Measurements from ENCODE around the gene PRRT1.

PRRT1 gene

DNA sequence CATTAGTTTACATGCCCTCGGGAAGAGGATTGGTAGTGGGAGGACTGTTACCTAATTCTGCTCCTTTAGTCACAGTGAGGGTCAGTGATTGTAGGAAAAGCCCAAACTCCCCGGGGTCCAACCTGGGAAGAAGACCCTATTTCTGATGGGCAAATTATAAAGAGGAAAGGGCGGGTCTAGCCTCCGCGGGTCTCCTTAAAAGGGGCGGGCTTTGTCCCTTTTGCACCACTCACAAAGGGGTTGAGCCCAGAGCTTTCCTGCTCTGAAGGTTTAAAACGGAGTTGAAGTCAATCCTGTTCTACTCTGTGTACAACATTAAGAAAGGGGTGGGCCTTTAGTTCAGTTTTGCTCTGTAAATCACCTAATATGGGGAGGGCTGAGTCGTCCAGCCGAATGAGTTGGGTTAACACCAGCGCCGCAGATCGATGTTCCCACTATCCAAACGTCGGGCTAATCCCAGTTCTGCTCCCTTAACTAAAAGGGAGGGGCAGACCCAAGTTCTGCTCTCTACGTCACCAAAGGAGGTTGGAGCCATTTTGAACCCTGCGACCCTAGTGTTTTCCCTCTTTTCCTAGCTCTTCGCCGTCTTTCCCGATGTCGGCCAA, 25.5 kb upstream of the PRRT1 start:
- intact Hi-C loops (cut with DNase I) = loop anchor here (2.0 to 5.0 kb wide), 2 partner anchors 18 to 45 kb away; partner anchors contain the start of gene FKBPL
- DNase-seq = peak in 2 of 10 donors; percentile 71 to 74

DNA sequence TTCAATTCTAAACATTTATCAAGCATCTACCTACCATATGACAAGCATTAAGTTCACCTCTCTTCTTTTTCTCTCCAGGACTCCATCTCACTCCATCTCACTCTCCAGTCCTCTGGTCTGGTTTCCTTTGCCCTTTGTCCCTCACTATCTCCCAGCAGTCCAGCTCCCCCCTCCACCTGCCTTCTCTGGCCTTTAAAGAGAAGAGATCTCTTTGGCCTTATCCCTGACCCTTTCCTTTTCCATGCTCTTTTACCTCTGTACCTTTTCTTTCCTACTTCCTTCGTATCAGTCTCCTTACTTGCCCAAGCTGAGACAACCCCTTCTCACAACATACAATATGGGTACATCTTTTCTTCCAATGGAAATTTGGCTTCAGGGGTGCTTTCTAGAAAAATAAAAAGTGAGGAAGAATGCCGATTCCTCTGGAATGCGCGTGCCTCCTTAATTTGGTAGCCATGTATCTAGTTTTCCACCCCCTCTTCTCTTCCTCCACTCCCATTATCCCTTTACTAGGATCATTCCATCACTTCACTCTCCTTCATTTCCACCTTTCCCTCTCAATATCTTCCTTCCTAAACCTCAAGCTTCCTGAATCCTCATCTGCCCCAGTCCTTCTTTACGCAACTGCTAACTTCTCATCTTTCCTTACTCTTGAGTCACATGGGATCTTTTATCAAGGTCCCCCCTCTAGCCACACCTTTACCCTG, 24.9 kb upstream of the PRRT1 start:
- intact Hi-C loops (cut with DNase I) = loop anchor here (2.0 to 5.0 kb wide), 2 partner anchors 18 to 44 kb away; partner anchors contain the start of gene FKBPL
- DNase-seq = peak in 1 of 10 donors; percentile 21

DNA sequence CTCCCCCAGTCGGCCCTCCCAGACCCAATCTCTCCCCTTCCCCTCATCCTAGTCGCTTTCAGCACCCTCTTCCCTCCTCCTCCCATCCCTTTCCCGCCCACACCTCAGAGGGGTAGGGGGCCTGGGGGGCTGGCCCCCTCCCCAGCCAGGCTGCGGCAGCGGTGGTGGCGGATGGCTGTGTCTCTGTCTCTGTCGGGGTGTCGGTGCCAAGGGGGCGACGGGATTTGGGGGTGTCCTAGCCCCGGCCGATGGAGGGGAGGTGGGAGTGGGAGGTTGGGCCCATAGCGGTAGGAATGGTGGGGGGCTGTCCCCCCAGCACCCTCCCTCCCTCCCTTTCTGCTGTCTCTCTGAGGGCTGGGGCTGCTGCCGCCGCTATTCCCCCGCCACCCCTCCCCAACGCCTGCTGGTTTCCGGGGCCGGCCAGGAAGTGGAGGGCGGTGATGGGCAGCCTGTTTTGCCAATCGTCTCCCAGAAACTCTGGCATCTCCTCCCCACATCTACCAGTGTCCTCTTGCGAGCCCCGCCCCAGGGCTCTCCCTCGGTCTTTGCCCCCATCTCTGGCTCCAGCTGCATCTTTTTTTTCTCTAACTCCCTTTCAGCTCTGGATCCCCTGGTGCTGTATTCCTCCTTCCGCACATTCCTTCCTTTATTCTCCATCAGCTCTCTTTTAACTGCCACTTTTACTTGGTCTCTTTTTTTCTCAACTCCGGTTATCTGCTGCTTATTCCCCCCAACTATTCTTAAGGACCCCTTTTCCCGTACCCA, 24.2 kb upstream of the PRRT1 start, which contains the start of gene AGPAT1:
AGPAT1 (minus strand) TSS at position 374 of the 765 bp plus-strand sequence. CDS start 4,588 bp downstream, outside the sequence.
- intact Hi-C loops (cut with DNase I) = loop anchor here (2.0 to 5.0 kb wide), 2 partner anchors 19 to 44 kb away; partner anchors contain the start of gene FKBPL
- peak; percentile 97 to 100 (median 98) for DNase-seq

DNA sequence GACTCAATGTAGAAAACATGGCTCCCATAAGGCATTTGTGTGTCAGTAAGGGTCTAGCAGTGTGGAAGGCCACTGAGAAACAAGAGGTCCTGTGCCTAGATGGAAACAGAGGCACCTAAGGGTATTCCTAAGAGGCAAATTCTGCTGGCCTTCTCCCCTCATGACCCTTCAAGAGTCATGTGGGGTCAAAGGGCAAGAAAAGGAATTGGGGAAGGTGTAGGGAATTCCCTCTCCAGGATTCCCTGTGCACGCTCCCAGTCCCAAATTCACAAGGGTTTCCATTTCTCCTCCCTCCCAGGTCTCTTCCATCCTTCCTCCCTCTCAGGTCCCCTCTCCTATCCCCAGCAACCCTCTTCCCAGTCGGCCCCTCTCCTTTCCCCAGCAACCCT, 23.6 kb upstream of the PRRT1 start:
- DNase-seq = no peak
- intact Hi-C loops (cut with DNase I) = loop anchor here (5.0 kb wide), 1 partner anchor 43 kb away; the partner anchor contains the start of gene FKBPL

DNA sequence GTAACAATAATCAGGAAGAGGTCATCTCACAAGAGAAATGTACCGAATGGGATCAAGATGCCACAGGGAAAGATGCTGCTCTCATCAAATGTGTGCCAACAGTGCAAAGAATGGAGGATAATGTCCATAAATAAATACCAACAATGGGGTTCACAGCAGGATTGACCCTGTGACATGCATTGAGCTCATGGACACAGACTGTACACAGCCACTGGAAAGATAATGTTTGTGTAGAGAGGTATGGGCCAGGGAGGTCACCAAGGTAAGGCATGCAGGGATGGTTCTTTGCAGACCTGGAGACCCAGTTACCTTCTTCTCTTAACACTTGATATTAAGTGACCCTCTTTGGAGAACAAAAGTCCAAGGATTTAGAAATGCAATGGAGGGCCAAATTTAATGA, 22.7 kb upstream of the PRRT1 start:
- intact Hi-C loops (cut with DNase I) = no loop called here
- no peak for DNase-seq

DNA sequence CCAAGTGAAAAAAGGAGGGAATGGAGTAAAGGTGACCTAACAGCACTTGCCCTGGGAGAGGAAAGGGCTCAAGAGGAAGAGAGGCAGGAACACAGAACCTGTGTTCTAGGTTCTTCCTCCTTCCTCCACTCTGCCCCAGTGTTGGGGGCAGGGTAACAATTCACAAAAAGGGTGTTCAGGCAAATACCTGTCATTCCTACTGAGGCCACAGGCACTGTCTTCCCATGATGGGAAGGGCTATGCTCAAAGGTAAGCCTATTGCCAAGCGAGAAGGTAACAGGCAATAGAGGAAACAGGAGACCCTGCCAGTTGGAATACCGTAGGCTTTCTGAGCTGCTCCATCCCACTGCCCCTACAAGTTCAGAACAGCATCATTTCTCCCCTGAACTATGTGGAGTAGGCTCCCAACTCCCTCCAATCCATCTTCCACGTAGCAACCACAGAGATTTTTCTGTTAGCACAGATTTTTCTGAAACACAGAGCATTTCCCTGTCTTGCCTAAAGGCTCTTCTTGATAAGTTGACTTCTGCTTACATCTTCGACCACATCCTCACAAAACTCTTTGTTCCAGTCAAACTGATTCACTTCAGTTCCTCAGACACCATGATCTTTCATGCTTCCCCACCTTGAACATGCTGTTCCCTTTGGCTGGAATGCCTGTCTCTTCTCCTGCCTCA, 21.4 kb upstream of the PRRT1 start:
- intact Hi-C loops (cut with DNase I) = no loop called here
- no peak for DNase-seq

DNA sequence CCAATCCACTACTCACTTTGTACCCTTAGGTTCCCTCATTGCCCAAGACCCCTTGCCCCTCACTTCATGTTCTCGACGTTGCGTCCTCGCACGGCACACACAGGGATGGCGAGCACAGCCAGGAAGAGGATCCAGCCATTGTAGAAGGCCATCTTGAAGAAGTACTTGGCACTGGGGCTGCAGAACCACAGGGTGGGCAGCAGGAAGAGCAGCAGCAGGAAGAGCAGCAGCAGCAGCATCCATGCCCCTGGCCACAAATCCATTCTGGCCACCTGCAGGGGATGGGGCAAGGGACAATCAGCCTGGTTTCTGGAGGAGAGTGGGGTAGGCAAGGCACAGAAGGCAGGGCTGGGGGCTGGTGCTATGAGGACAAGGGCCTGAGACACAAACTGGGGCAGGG, 19.5 kb upstream of the PRRT1 start:
- intact Hi-C loops (cut with DNase I) = no loop called here
- peak in 3 of 10 donors; percentile 17 to 52 (median 44) for DNase-seq

DNA sequence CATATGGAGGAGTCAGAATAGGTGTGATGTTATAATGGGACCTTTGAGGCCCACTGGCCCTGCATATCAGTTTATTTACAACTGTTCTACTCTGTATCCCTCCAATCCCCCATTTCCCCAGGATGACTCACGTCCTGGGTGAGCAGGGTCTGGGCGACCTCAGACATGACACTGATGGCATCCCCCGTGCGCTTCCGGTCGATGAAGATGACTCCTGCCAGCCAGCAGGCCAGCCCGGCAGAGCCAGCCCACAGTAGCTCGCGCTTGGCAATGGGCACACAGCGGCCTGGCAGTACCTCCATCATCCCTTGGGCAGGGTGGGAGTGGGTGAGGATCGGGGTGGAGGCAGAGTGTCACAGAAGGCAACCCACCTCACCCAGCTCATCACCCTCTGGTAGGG, 18.6 kb upstream of the PRRT1 start:
- intact Hi-C loops (cut with DNase I) = no loop called here
- DNase-seq = peak in 2 of 10 donors; percentile 48 to 82

DNA sequence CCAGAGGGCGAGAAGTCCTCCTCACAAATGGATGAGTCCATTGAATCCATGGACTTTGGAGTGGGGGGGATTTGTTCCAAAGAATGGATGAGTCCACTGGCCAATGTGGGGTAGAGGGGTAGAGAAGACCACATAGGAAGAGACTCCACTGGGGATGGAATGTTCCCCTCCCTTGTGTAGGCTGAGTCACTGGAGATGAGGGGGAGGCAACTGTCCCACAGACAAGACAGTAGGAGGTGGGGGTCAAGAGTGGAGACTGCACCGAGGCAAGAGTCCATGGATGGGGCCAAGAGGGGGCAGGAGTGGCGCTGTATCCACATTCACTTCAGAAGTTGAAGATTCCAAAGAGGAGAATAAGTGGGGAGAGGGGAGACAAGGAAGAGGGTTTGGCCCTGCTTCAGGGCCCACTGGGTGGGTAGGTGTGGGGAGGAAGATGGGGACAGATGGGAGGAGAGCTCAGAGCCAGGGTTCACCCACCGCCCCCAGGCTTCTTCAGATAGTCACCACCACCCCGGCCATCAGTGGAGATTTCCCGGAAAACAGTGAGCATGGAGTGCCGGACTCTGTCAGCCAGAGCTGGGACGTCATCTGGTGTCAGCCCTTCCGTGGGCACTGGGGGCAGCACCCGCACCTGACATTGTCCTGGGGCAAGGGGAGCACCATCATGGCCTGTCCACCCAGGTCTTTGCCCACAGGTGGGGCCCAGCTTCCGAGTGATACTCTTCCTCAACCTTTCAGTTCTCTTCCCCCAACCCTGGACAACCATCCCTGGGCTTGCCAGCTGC, 17.3 kb upstream of the PRRT1 start:
- intact Hi-C loops (cut with DNase I) = no loop called here
- DNase-seq = peak in 3 of 10 donors; percentile 25 to 66 (median 57)

DNA sequence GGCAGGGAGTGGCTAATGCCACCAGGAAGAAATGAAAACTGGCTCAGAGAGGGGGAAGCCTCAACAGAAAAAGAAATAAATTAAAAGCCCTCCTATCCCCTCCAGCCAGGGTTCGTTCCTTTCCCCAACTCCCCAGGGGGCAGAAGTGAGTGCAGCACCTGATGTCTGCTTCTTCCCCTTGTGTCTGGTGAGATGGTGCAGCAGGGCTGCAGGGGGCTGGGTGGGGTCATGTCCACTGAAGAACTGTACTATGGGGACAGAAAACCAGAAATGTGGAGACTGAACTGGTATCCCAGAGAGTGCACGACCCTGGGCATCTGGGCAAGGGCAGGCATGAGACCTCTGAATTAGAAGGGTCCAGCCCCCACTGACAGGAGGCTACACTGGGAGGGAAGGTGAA, 16.6 kb upstream of the PRRT1 start:
- intact Hi-C loops (cut with DNase I) = no loop called here
- peak in 3 of 10 donors; percentile 31 to 57 (median 34) for DNase-seq

DNA sequence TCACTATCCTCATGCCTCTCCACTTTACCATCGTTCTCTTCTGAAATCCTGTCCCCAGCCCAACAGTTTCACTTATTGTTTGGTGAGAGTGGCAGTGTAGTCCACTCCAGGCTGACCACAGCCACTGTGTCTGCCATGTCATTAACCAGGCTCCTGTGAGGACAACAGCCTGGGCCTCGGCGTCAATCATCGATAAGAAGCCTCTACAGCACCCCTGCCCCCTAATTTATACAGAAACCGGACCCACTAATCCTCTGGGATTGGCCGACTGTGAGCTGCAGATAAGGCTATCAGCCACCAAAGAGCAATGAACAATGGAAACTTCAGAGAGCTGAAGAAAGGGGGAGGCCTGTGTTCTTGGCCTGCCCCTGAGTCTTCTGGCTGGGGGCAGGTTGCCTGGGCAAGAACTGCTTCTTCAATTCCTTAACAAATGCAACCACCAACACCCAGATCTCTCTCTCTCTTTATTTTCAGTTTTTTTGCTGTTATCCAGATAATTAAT, 16.1 kb upstream of the PRRT1 start:
- no peak for DNase-seq
- intact Hi-C loops (cut with DNase I) = no loop called here

DNA sequence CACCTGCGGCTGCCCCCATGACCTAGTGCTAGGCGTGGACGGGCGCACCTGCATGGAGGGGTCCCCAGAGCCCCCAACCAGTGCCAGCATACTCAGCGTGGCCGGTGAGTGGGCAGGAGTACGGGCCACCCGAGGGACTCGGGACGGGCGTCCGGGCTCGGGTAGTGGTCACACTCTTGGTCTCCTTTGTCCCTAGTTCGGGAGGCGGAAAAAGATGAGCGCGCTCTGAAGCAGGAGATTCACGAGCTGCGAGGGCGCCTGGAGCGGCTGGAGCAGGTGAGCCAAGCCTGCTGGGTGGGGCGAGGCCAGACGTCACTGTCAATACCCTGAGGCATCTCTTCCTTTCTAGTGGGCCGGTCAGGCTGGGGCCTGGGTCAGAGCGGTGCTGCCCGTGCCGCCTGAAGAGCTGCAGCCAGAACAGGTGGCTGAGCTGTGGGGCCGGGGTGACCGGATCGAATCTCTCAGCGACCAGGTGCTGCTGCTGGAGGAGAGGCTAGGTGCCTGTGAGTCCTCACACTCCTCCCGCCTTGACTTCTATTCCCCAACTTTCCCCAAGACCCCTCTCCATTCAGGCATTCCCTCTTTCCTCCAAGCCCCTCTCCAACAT, 15.5 kb upstream of the PRRT1 start:
- intact Hi-C loops (cut with DNase I) = no loop called here
- DNase-seq = peak in 2 of 10 donors; percentile 53 to 85

DNA sequence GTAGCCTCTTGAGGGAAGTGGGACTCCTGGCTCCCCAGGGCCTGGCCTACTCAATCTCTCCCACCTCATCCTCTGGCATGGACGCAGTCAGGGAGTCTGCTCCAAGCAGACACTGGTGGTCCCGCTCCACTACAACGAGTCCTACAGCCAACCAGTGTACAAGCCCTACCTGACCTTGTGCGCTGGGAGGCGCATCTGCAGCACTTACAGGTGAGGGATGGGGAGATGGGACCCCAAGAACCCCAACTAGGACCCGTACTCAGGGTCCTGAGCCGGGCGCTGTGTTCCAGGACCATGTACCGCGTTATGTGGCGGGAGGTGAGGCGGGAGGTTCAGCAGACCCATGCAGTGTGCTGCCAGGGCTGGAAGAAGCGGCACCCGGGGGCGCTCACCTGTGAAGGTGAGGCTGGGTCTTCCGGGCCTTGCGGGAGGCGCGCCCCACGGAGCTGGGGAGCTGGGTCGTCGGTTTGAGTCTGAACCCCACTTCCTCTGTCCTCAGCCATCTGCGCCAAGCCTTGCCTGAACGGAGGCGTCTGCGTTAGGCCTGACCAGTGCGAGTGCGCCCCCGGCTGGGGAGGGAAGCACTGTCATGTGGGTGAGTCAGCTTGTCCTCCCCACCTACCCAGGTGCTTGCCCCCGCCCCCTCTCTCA, 14.8 kb upstream of the PRRT1 start:
- intact Hi-C loops (cut with DNase I) = no loop called here

DNA sequence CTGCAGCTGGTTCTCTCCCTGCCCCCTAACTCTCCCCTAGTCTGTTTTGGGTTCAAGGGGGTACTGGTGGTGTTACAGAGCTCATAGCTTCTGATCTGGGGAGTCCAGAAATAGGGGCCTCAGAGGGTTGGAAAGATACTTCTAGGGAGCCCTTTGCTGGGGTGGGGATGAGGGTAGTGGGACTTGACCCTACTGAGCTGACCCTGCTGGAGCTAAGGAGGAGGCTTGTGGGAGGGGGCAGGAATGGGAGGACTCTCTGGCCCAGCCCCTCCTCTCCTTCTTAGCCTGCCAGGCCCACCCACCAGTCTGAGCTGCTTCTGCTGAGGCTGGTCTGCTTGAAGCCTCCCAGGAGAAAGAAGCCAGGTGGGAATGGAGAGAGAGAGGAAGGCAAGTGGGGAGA, 12.6 kb upstream of the PRRT1 start, which contains the start of gene EGFL8:
EGFL8 (plus strand) TSS at position 301 of the 400 bp plus-strand sequence. CDS start 1,571 bp downstream, outside the sequence.
- DNase-seq = peak in 2 of 10 donors; percentile 30 to 40
- intact Hi-C loops (cut with DNase I) = no loop called here

More for the DNA sequence above, 14.8 kb upstream of the PRRT1 start:
- peak in 3 of 10 donors; percentile 68 to 84 (median 80) for DNase-seq

DNA sequence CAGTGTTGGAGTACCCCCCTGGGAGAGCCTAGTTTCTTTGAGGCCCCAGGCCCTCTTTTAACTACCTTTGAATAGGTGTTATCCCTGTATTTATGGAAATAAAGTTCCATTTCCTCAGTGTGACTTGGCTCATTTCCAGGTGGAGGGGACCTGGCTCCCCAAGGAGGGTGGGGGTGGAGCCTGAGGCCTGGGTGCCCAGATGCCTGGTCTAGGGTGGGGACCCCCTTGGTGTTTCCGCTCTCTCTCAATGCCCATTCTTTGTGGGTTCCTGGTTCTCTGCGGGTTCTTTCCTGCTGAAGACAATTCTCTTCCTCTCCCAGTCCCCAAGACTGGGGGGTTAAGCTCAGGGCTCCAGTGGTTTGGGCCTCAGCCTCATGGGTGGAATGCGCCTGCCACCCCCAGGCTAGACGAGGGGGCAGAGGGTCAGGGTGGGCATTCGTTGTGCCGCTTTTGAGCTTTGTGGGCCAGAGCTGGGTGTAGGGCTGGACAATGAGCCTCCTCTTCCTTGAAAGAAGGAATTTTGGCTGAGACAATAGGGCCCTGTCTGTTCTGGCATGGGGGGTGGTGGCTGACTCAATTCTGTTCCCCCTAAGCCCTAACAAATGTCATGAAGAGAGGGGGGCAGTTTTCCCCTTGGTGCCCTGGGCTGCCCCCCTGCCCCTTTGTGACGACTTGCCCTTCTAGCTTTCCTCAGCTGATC, 12.0 kb upstream of the PRRT1 start:
- intact Hi-C loops (cut with DNase I) = no loop called here
- DNase-seq = peak in 2 of 10 donors; percentile 48 to 87

DNA sequence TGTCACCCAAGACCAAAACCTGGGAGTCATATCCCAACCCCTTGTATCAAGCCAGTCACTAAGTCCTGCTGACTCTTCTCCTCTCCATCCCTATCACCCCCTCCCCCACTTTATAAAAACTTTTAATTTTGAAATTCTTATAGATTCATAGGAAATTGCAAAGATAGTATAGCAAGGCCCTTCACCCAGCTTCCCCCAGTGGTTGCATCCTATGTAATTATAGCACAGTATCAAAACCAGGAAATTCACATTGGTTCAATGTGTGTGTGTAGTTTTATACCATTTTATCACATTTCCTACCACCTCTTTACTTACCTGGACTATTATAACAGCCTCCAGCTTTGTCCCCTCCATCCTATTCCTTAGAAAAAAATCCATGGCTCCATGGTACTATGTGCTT, 6.3 kb upstream of the PRRT1 start:
- no peak for DNase-seq
- intact Hi-C loops (cut with DNase I) = no loop called here

DNA sequence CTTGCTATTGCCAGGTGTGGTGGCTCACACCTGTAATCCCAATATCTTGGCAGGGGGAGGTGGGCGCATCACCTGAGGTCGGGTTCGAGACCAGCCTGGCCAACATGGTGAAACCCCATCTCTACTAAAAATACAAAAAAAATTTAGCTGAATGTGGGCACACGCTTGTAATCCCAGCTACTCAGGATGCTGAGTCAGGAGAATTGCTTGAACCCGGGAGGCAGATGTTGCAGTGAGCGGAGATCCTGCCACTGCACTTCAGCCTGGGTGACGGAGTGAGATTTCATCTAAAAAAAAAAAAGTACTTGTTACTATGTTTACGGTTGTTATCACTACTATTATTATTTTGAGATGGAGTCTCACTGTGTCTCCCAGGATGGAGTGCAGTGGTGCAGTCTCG, 5.2 kb upstream of the PRRT1 start:
- DNase-seq = no peak

More for the DNA sequence above, 5.2 kb upstream of the PRRT1 start:
- intact Hi-C loops (cut with DNase I) = no loop called here

All from posterior cingulate gyrus (tissue), 11 donors.